MCF 10A (cell line): ENCODE measurements around the gene CYB561D1. TPM values are rescaled to one million over a fixed set of nuclear protein-coding genes. Genes with fewer than 3 reads are reported as not detected.

Experiments used
- BruUV-seq: library from RNA; stranded (reverse); fragments of 400-500 nt; replicated peaks from 2 replicates; lab custom pipeline; 2021; lab: Mats Ljungman, UMichigan
- CTCF ChIA-PET: fragments of 300-600 bp; sonication (Branson Sonifier 250); formaldehyde crosslinking; extraction: SDS; loops from one replicate; lab custom pipeline; 2021; ENCODE audit warnings: antibody characterized with exemption, inconsistent platforms; lab: Yijun Ruan, JAX
- POLR2A ChIA-PET: fragments of 300-600, 350-650 bp; sonication (Branson Sonifier 250); formaldehyde crosslinking; extraction: SDS; loops from one replicate; lab custom pipeline; 2020; ENCODE audit warnings: antibody characterized with exemption, inconsistent platforms; lab: Yijun Ruan, JAX
- DNase-seq: peaks from one replicate; pipeline ENCODE4 v3.0.0-alpha.2; 2018; ENCODE audit not compliant: unreplicated experiment
- H3K27ac Mint-ChIP-seq: one replicate; pipeline ENCODE4 v1.8.0; 2022; ENCODE audit warnings: mild to moderate bottlenecking, low read depth, mixed read lengths; ENCODE audit not compliant: unreplicated experiment
- H3K27me3 Mint-ChIP-seq: one replicate; pipeline ENCODE4 v1.8.0; 2022; ENCODE audit warnings: mixed read lengths; ENCODE audit not compliant: insufficient read depth, unreplicated experiment
- H3K36me3 Mint-ChIP-seq: one replicate; pipeline ENCODE4 v1.8.0; 2022; ENCODE audit warnings: mild to moderate bottlenecking, moderate library complexity, mixed read lengths; ENCODE audit not compliant: insufficient read depth, unreplicated experiment
- H3K4me1 Mint-ChIP-seq: one replicate; pipeline ENCODE4 v1.8.0; 2022; ENCODE audit warnings: mixed read lengths; ENCODE audit not compliant: insufficient read depth, unreplicated experiment
- H3K4me3 Mint-ChIP-seq: one replicate; pipeline ENCODE4 v1.8.0; 2022; ENCODE audit warnings: mild to moderate bottlenecking, moderate library complexity, mixed read lengths; ENCODE audit not compliant: unreplicated experiment
- H3K9me3 Mint-ChIP-seq: one replicate; pipeline ENCODE4 v1.8.0; 2022; ENCODE audit warnings: mixed read lengths; ENCODE audit not compliant: unreplicated experiment
- CTCF ChIP-seq: fragments of 200-600 bp; IDR thresholded peaks from one replicate; pipeline ENCODE4 v1.8.0; 2022; ENCODE audit warnings: antibody characterized with exemption, mild to moderate bottlenecking; ENCODE audit not compliant: unreplicated experiment
- intact Hi-C: fragments of 100-400 bp; cut with micrococcal nuclease; formaldehyde crosslinking; loops from 2 replicates; pipeline ENCODE4 v1.14.1; 2022
- total RNA-seq: library from RNA; stranded (reverse); gene quantifications from 2 replicates; pipeline ENCODE4 v1.2.3, GENCODE V29; 2022

CYB561D1 gene
- total RNA-seq, 1 experiment from 2014 or later = 6.9 TPM

- Mint-ChIP-seq H3K9me3 (no peaks in the 10 kb centered on the region), H3K27ac (no peak overlapping the region), H3K27me3 (no peaks in the 10 kb centered on the region), H3K4me1 (no peaks in the 10 kb centered on the region), H3K4me3 (no peak overlapping the region), H3K36me3 (peaks cover 13% of the 10 kb centered on the region)
- no TSS peak for BruUV-seq
- ChIA-PET CTCF (interaction anchor here (0.6 to 40.0 kb wide), 14 partner anchors 9 to 646 kb away, joined by 3 to 1071 read pairs (median 3); partner anchors contain the start of genes AMIGO1 and GPR61), POLR2A (interaction anchor here (0.5 to 1.2 kb wide), 3 partner anchors 8 to 49 kb away, joined by 3 to 4 read pairs (median 3); no protein-coding TSS in a partner anchor)
- intact Hi-C loops = no loop called here
- DNase-seq = no peak
- TF ChIP-seq CTCF = no peak
These were observed 3.7 kb downstream of the CYB561D1 start for GRCh38 chr1:109497449-109498160.

DNA sequence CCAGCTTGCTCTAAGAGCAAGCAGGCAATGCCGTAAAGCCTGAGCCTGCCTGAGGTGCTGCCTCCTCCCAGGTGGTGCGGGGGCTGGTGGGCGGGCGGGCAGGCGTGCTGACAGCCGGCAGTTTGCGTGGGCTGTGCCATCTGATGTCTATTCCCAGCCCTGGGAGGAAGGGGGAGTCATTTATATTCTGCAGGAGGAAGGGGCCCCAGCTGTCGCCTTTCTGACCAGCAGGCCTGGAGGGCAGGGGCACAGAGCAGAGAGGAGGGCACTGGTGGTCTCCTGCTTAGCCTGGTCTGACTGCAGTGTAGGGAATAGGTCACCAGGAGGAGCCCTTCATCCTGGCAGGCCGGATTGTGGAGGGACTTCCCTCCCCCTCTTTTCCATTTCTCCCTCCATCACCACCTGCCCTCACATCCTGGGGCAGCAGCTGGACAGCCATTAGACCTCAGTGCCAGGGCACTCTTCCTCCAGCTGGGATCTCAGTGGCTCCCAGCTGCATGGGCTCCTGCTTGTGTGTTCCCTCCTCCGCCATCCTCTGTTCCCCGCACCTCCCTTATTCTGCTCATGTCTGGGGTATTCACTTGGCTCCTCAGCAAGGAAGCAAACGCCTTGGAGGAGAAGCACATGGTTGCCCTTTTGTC is 4.4 kb downstream of the CYB561D1 start:
- Mint-ChIP-seq H3K9me3 (no peaks in the 10 kb centered on the region), H3K36me3 (peaks cover 13% of the 10 kb centered on the region), H3K4me3 (no peak overlapping the region), H3K4me1 (no peaks in the 10 kb centered on the region), H3K27me3 (no peaks in the 10 kb centered on the region), H3K27ac (no peak overlapping the region)
- POLR2A ChIA-PET = interaction anchor here (1.2 kb wide), 1 partner anchor 48 kb away, joined by 3 read pairs; no protein-coding TSS in a partner anchor
- BruUV-seq = no TSS peak
- TF ChIP-seq CTCF = peak; percentile 35
- intact Hi-C loops = no loop called here
- CTCF ChIA-PET = interaction anchor here (0.6 to 40.0 kb wide), 14 partner anchors 8 to 526 kb away, joined by 3 to 1071 read pairs (median 3); partner anchors contain the start of genes AMIGO1 and GPR61
- DNase-seq = no peak

DNA sequence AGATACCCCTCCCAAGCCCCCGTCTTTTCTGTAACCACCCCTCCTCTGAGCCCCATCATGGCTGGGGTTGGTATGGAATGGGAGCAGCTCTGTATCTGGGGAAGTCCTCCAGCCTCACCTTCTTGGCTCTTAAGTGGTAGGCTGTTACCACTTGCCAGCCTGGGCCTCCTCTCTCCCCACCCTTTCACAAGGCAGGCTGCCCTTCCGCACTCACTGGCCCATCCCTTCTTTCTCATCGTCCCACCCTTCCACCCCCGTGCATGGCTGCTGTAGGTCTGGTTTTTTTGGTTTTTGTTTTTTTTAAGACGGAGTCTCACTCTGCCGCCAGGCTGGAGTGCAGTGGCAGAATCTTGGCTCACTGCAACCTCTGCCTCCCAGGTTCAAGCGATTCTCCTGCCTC is 5.2 kb downstream of the CYB561D1 start:
- CTCF ChIA-PET = interaction anchor here (0.6 to 40.0 kb wide), 9 partner anchors 9 to 527 kb away, joined by 3 to 1071 read pairs (median 3); partner anchors contain the start of gene GPR61
- DNase-seq = no peak
- TF ChIP-seq CTCF = no peak
- intact Hi-C loops = no loop called here
- H3K27ac Mint-ChIP-seq = peak overlapping the region; percentile 3
- peaks cover 4% of the 10 kb centered on the region for H3K4me1 Mint-ChIP-seq
- H3K27me3 Mint-ChIP-seq = no peaks in the 10 kb centered on the region
- no TSS peak for BruUV-seq
- H3K9me3 Mint-ChIP-seq = no peaks in the 10 kb centered on the region
- POLR2A ChIA-PET = no interaction called here
- H3K4me3 Mint-ChIP-seq = no peak overlapping the region
- peaks cover 13% of the 10 kb centered on the region for H3K36me3 Mint-ChIP-seq
